GM19463 (cell line): ENCODE data around the gene EVA1B.

ENCODE experiments used
- ATAC-seq: cut with Tn5 transposase; IDR thresholded peaks from one replicate; pipeline ENCODE4 v1.9.1; 2021; ENCODE audit warnings: mild to moderate bottlenecking, moderate library complexity; ENCODE audit not compliant: unreplicated experiment

EVA1B gene

DNA sequence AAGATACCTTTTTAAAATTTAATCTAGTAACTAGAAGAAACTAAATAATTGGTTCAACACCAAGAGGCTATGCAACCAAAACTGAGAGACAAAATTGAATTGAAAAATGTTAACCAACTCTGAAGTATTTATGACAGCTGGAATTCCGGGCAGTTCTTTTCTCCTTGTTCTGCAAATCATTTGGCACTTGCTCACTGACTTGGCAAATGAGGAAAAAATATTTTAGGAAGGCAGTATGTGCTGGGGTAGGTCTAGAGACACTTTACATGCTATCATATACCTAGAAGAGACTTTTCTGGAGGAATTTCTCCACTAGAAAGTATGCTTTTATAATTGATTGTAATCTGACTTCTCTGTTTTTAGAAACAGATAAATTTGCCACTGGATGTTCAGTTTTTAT lies 39.4 kb downstream of the EVA1B start:
- no peak for ATAC-seq

GRCh38 chr1:36279789-36280296 lies 43.6 kb downstream of the EVA1B start:
- no peak for ATAC-seq

DNA sequence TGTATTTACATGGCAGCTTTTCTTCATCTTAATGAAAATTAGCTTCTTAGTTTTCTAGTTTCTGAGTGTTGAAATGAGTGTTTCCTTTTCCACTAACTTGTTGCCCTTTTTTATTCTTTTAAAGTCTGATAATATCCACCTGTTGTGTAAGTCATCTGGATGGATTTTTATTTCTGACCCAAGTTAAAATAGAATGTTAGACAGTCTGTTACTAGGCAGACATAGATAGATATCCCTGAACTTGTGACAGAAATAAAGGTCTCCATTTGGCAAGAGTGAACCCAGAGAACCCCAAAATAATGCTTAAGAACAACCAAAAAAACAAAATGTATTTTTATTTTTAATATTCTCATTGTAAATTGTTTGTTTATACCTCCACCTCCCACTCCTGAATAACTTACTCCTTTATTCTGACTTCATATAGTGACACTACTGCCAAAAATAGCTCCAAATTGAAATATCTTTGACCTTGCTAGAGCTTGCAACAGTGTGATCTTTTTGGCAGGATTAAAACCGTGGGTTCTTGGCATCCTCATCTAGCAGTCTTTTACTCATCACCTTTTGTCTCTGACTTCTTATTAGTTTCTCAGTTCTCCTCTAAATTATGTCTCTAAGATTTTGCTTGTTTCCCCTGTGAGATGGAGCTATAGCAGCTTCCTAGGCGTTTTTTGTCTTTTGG lies 44.2 kb downstream of the EVA1B start:
- no peak for ATAC-seq

DNA sequence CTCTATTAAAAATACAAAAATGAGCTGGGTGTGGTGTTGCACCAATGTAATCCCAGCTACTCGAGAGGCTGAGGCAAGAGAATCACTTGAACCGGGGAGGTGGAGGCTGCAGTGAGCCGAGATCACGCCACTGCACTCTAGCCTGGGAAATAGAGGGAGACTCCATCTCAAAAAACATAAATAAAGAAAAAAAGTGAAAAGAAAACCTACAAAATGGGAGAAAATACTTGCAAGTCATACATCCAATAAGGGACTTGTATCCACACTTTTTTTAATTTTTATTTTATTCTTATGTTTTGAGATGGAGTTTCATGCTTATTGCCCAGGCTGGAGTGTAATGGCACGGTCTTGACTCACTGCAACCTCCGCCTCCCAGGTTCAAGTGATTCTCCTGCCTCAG lies 46.8 kb downstream of the EVA1B start:
- no peak for ATAC-seq

DNA sequence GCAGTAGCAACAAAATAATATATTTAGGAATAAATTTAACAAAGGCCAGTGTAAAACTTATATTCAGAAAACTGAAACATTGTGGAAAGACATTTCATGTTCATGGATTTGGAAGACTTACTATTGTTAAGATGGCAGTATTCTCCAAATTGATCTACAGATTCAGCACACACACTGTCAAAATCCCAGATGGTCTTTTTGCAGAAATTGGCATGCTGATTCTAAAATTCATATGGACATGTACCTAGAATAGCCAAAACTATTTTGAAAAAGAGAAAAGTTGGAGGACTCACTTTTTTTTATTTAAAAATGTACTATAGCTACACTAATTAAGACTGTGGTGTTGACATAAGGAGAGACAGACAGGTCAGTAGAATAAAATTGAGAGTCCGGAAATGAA lies 49.2 kb downstream of the EVA1B start:
- no peak for ATAC-seq

DNA sequence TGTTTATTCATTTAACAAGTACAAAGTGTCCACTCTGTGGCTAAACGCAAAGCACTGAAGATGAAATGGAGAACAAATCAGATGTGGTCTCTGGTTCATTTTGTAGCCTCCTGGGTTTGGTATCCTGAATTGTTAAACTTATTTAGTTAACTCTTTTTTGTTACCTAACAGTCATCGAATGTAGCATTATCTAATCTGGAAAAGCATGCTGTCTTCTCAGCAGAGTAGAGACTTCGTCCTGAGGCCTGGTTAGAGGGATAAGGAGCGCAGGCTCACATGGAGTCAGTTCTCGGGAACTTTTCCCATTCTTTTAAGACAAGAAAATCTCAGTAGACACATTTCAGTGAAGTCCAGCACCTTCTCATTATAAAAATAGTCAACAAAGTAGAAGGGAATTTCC lies 50.4 kb downstream of the EVA1B start:
- no peak for ATAC-seq
